GM10248 (cell line): ENCODE data around the gene PLA2G2D.

ENCODE experiments used
- CTCF ChIA-PET: fragments of 300-600 bp; sonication (Branson Sonifier 250); formaldehyde crosslinking; extraction: SDS; loops from one replicate; lab custom pipeline; 2021; ENCODE audit warnings: antibody characterized with exemption; lab: Yijun Ruan, JAX
- POLR2A ChIA-PET: fragments of 350-650 bp; sonication (Branson Sonifier 250); formaldehyde crosslinking; extraction: SDS; loops from one replicate; lab custom pipeline; 2020; ENCODE audit warnings: antibody characterized with exemption; lab: Yijun Ruan, JAX
- DNase-seq: peaks from one replicate; pipeline ENCODE4 v3.0.0; 2012; ENCODE audit errors: extremely low spot score
- CTCF ChIP-seq: IDR thresholded peaks from 2 replicates; pipeline ENCODE4 v1.5.1; 2012; ENCODE audit warnings: mild to moderate bottlenecking, low read depth; ENCODE audit errors: extremely low read depth, missing control alignments, control extremely low read depth

PLA2G2D gene

GRCh38 chr1:20107351-20107750 is 12.0 kb downstream of the PLA2G2D start:
- no peak for TF ChIP-seq CTCF
- ChIA-PET POLR2A (no interaction called here), CTCF (interaction anchor here (1.1 to 2.1 kb wide), 3 partner anchors 15 to 44 kb away, joined by 4 to 5 read pairs (median 4); no protein-coding TSS in a partner anchor)
- no peak for DNase-seq

GRCh38 chr1:20105856-20106255 is 13.5 kb downstream of the PLA2G2D start:
- ChIA-PET POLR2A (no interaction called here), CTCF (no interaction called here)
- DNase-seq: no peak
- TF ChIP-seq CTCF: no peak

- no peak for TF ChIP-seq CTCF
- no peak for DNase-seq
- POLR2A ChIA-PET: interaction anchor here (0.5 kb wide), 1 partner anchor 48 kb away, joined by 3 read pairs; no protein-coding TSS in a partner anchor
- CTCF ChIA-PET: interaction anchor here (2.1 to 8.3 kb wide), 4 partner anchors 11 to 93 kb away, joined by 15 to 94 read pairs (median 16); no protein-coding TSS in a partner anchor
Observed at GRCh38 chr1:20102875-20103274, 16.5 kb downstream of the PLA2G2D start.

GRCh38 chr1:20100632-20101355 is 18.5 kb downstream of the PLA2G2D start:
- ChIA-PET CTCF (interaction anchor here (1.0 to 8.3 kb wide), 16 partner anchors 11 to 125 kb away, joined by 3 to 94 read pairs (median 6); partner anchors contain the start of gene PLA2G2D), POLR2A (no interaction called here)
- TF ChIP-seq CTCF: peak; percentile 79
- peak; percentile 77 for DNase-seq

GRCh38 chr1:20099533-20099932 is 19.8 kb downstream of the PLA2G2D start:
- TF ChIP-seq CTCF: no peak
- ChIA-PET CTCF (interaction anchor here (0.7 to 8.3 kb wide), 7 partner anchors 9 to 95 kb away, joined by 3 to 94 read pairs (median 3); no protein-coding TSS in a partner anchor), POLR2A (interaction anchor here (0.8 kb wide), 1 partner anchor 18 kb away, joined by 3 read pairs; no protein-coding TSS in a partner anchor)
- DNase-seq: no peak

GRCh38 chr1:20096840-20097447 is 22.4 kb downstream of the PLA2G2D start:
- POLR2A ChIA-PET: no interaction called here
- TF ChIP-seq CTCF: no peak
- CTCF ChIA-PET: interaction anchor here (1.0 to 8.3 kb wide), 4 partner anchors 12 to 179 kb away, joined by 3 to 94 read pairs (median 4); no protein-coding TSS in a partner anchor
- DNase-seq: no peak
